Trophoblast cell (in vitro differentiated cells and primary cell): ENCODE measurements around the gene VTI1A.

ENCODE experiments used
- DNase-seq, 2 donors: peaks; one replicate each; pipeline ENCODE4 v3.0.0-alpha.2; 2016
- H2AFZ ChIP-seq: 2 replicates; pipeline ENCODE4 v1.6.1; 2013; ENCODE audit warnings: low read length, moderate library complexity, mild to moderate bottlenecking; ENCODE audit not compliant: insufficient read depth, poor library complexity
- H2AK5ac ChIP-seq: 2 replicates; pipeline ENCODE4 v1.6.1; 2013; ENCODE audit warnings: mild to moderate bottlenecking, low read length
- H2BK120ac ChIP-seq: 2 replicates; pipeline ENCODE4 v1.6.1; 2013; ENCODE audit warnings: low read length, mild to moderate bottlenecking, moderate library complexity; ENCODE audit not compliant: insufficient read depth, poor library complexity
- H2BK12ac ChIP-seq: 2 replicates; pipeline ENCODE4 v1.6.1; 2013; ENCODE audit warnings: mild to moderate bottlenecking, low read length, moderate library complexity
- H2BK5ac ChIP-seq: 2 replicates; pipeline ENCODE4 v1.6.1; 2013; ENCODE audit warnings: low read length, low read depth, moderate library complexity, mild to moderate bottlenecking; ENCODE audit not compliant: poor library complexity
- H3K14ac ChIP-seq: 2 replicates; pipeline ENCODE4 v1.6.1; 2013; ENCODE audit warnings: mild to moderate bottlenecking, low read length
- H3K18ac ChIP-seq: 2 replicates; pipeline ENCODE4 v1.6.1; 2013; ENCODE audit warnings: mild to moderate bottlenecking, low read length
- H3K23ac ChIP-seq: 2 replicates; pipeline ENCODE4 v1.6.1; 2013; ENCODE audit warnings: low read length
- H3K27ac ChIP-seq: 2 replicates; pipeline ENCODE4 v1.5.1; 2013; ENCODE audit warnings: low read depth, mild to moderate bottlenecking, inconsistent platforms, low read length, moderate library complexity
- H3K27me3 ChIP-seq: 2 replicates; pipeline ENCODE4 v1.6.1; 2013; ENCODE audit warnings: inconsistent platforms, mild to moderate bottlenecking, low read length, moderate library complexity; ENCODE audit not compliant: insufficient read depth
- H3K36me3 ChIP-seq, 2 experiments: 1 replicate in 1 of 2; 2 replicates in 1 of 2; pipeline ENCODE4 v1.6.1; 2013; ENCODE audit warnings: low read length in 2 of 2, mild to moderate bottlenecking in 2 of 2, moderate library complexity in 1 of 2; ENCODE audit not compliant: insufficient read depth in 2 of 2, control insufficient read depth in 1 of 2
- H3K4ac ChIP-seq: 2 replicates; pipeline ENCODE4 v1.6.1; 2013; ENCODE audit warnings: low read depth, mild to moderate bottlenecking, low read length, moderate library complexity
- H3K4me1 ChIP-seq, 2 experiments: 1 replicate in 1 of 2; 2 replicates in 1 of 2; pipeline ENCODE4 v1.6.1; 2013; ENCODE audit warnings: low read length in 2 of 2, mild to moderate bottlenecking in 2 of 2, moderate library complexity in 1 of 2; ENCODE audit not compliant: insufficient read depth in 2 of 2, control insufficient read depth in 1 of 2
- H3K4me2 ChIP-seq: 2 replicates; pipeline ENCODE4 v1.6.1; 2013; ENCODE audit warnings: inconsistent platforms, mild to moderate bottlenecking, low read length, moderate library complexity
- H3K4me3 ChIP-seq: 2 replicates; pipeline ENCODE4 v1.5.1; 2013; ENCODE audit warnings: mild to moderate bottlenecking, low read depth, low read length, inconsistent platforms
- H3K79me1 ChIP-seq: one replicate; pipeline ENCODE4 v1.6.1; 2013; ENCODE audit warnings: low read length
- H3K79me2 ChIP-seq: 2 replicates; pipeline ENCODE4 v1.6.1; 2013; ENCODE audit warnings: low read length, mild to moderate bottlenecking; ENCODE audit not compliant: control insufficient read depth, insufficient read depth, poor library complexity
- H3K9ac ChIP-seq: 2 replicates; pipeline ENCODE4 v1.6.1; 2013; ENCODE audit warnings: mild to moderate bottlenecking, low read length
- H3K9me3 ChIP-seq: 2 replicates; pipeline ENCODE4 v1.6.1; 2013; ENCODE audit warnings: low read depth, mild to moderate bottlenecking, control low read depth, inconsistent platforms, low read length; ENCODE audit not compliant: insufficient read depth
- H4K12ac ChIP-seq: 2 replicates; pipeline ENCODE4 v1.6.1; 2013; ENCODE audit warnings: low read depth, mild to moderate bottlenecking, low read length, moderate library complexity
- H4K8ac ChIP-seq: 2 replicates; pipeline ENCODE4 v1.6.1; 2013; ENCODE audit warnings: low read depth, mild to moderate bottlenecking, low read length, moderate library complexity
- H4K91ac ChIP-seq: one replicate; pipeline ENCODE4 v1.6.1; 2013; ENCODE audit warnings: low read depth, mild to moderate bottlenecking, low read length, moderate library complexity
- WGBS: extraction: QIAGEN DNeasy Blood & Tissue Kit; methylation state at CpG from one replicate; pipeline ENCODE4 v1.1.7; 2013; ENCODE audit warnings: missing lambda C conversion rate; ENCODE audit not compliant: insufficient read length, insufficient coverage; ENCODE audit errors: extremely low coverage; 5-methylcytosine and 5-hydroxymethylcytosine counted together

VTI1A gene

GRCh38 chr10:112552593-112553110 lies 105.6 kb downstream of the VTI1A start:
- Histone ChIP-seq H3K4me3 (no peak overlapping the region), H3K27ac (no peak overlapping the region), H3K9me3 (no peaks in the 10 kb centered on the region), H3K14ac (no peak overlapping the region), H4K8ac (no peak overlapping the region), H3K79me2 (no peaks in the 10 kb centered on the region), H2BK12ac (no peak overlapping the region), H2BK120ac (no peak overlapping the region), H3K79me1 (no peaks in the 10 kb centered on the region), H3K4me1 (no peaks in the 10 kb centered on the region), H3K36me3 (no peaks in the 10 kb centered on the region), H3K18ac (no peak overlapping the region), H4K12ac (no peak overlapping the region), H3K27me3 (no peaks in the 10 kb centered on the region), H2AK5ac (no peak overlapping the region), H3K4me2 (no peak overlapping the region), H3K9ac (no peak overlapping the region), H3K4ac (no peak overlapping the region), H2AFZ (no peak overlapping the region), H4K91ac (no peak overlapping the region), H2BK5ac (no peak overlapping the region), H3K23ac (no peak overlapping the region)
- no peak for DNase-seq
- no CpG with 5 or more reads among the region's 4 CpGs for WGBS

GRCh38 chr10:112553315-112553714 lies 106.3 kb downstream of the VTI1A start:
- Histone ChIP-seq H3K79me2 (no peaks in the 10 kb centered on the region), H2AFZ (no peak overlapping the region), H3K23ac (no peak overlapping the region), H2BK5ac (no peak overlapping the region), H3K14ac (no peak overlapping the region), H3K27ac (no peak overlapping the region), H4K12ac (no peak overlapping the region), H3K4me1 (no peaks in the 10 kb centered on the region), H3K36me3 (no peaks in the 10 kb centered on the region), H3K9ac (no peak overlapping the region), H4K91ac (no peak overlapping the region), H2BK12ac (no peak overlapping the region), H4K8ac (no peak overlapping the region), H3K18ac (no peak overlapping the region), H3K4me2 (no peak overlapping the region), H3K79me1 (no peaks in the 10 kb centered on the region), H3K27me3 (no peaks in the 10 kb centered on the region), H3K9me3 (no peaks in the 10 kb centered on the region), H2AK5ac (no peak overlapping the region), H2BK120ac (no peak overlapping the region), H3K4me3 (no peak overlapping the region), H3K4ac (no peak overlapping the region)
- WGBS = no CpG with 5 or more reads among the region's 3 CpGs
- DNase-seq = no peak

- no peak overlapping the region for H2AK5ac ChIP-seq
- H4K91ac ChIP-seq = no peak overlapping the region
- H3K23ac ChIP-seq = no peak overlapping the region
- H2BK12ac ChIP-seq = no peak overlapping the region
- no peak overlapping the region for H2BK5ac ChIP-seq
- H3K9ac ChIP-seq = no peak overlapping the region
- no peak overlapping the region for H3K18ac ChIP-seq
- H4K12ac ChIP-seq = no peak overlapping the region
- H2AFZ ChIP-seq = no peak overlapping the region
- no peak overlapping the region for H4K8ac ChIP-seq
- no peak overlapping the region for H3K4ac ChIP-seq
- no peak overlapping the region for H3K4me2 ChIP-seq
- H3K27me3 ChIP-seq = no peaks in the 10 kb centered on the region
- no peaks in the 10 kb centered on the region for H3K36me3 ChIP-seq
- no peak overlapping the region for H2BK120ac ChIP-seq
- no peak overlapping the region for H3K27ac ChIP-seq
- no peak for DNase-seq
- no peak overlapping the region for H3K4me3 ChIP-seq
- H3K79me1 ChIP-seq = no peaks in the 10 kb centered on the region
- no peaks in the 10 kb centered on the region for H3K9me3 ChIP-seq
- no peaks in the 10 kb centered on the region for H3K4me1 ChIP-seq
- H3K79me2 ChIP-seq = no peaks in the 10 kb centered on the region
- H3K14ac ChIP-seq = no peak overlapping the region
Measured at GRCh38 chr10:112554263-112554662, 107.2 kb downstream of the VTI1A start.

- Histone ChIP-seq H3K79me2 (no peaks in the 10 kb centered on the region), H2BK120ac (no peak overlapping the region), H2AK5ac (no peak overlapping the region), H3K27me3 (no peaks in the 10 kb centered on the region), H3K4ac (no peak overlapping the region), H3K18ac (no peak overlapping the region), H4K91ac (no peak overlapping the region), H4K12ac (no peak overlapping the region), H3K36me3 (no peaks in the 10 kb centered on the region), H3K4me2 (no peak overlapping the region), H3K4me3 (no peak overlapping the region), H3K79me1 (no peaks in the 10 kb centered on the region), H3K9me3 (no peaks in the 10 kb centered on the region), H2AFZ (no peak overlapping the region), H4K8ac (no peak overlapping the region), H2BK12ac (no peak overlapping the region), H3K14ac (no peak overlapping the region), H3K9ac (no peak overlapping the region), H3K4me1 (no peaks in the 10 kb centered on the region), H3K23ac (no peak overlapping the region), H2BK5ac (no peak overlapping the region), H3K27ac (no peak overlapping the region)
- no CpG with 5 or more reads among the region's 2 CpGs for WGBS
- DNase-seq = no peak
Measured at GRCh38 chr10:112557197-112557596, 110.2 kb downstream of the VTI1A start.
